Spleen (tissue), 11 donors: ENCODE data around the gene SMIM14. TPM values are rescaled to one million over a fixed set of nuclear protein-coding genes. Genes with fewer than 3 reads are reported as not detected.

ENCODE experiments used
- DNase-seq: peaks from one replicate; pipeline ENCODE4 v3.0.0-alpha.2; 2020
- H3K27ac ChIP-seq, 8 donors: fragments of 200-600 bp; sonication (generic) in 7 of 8; 1 replicate in 4 of 8; 2 replicates in 4 of 8; pipeline versions ENCODE4 v1.5.0 to v1.8.0; 2016 to 2021; ENCODE audit warnings: inconsistent platforms in 4 of 8, mild to moderate bottlenecking in 4 of 8, moderate library complexity in 1 of 8
- H3K27me3 ChIP-seq, 7 donors: fragments of 200-600 bp; sonication (generic) in 6 of 7; replicated peaks in 1 of 7; 1 replicate in 4 of 7; 2 replicates in 3 of 7; pipeline versions ENCODE4 v1.5.0 to v1.8.0; 2016 to 2021; ENCODE audit warnings: inconsistent platforms in 3 of 7, mild to moderate bottlenecking in 1 of 7
- H3K36me3 ChIP-seq, 6 donors: fragments of 200-600 bp; sonication (generic) in 5 of 6; 1 replicate in 4 of 6; 2 replicates in 2 of 6; pipeline versions ENCODE4 v1.5.0 to v1.8.0; 2016 to 2021; ENCODE audit warnings: inconsistent platforms in 2 of 6
- H3K4me1 ChIP-seq, 6 donors: fragments of 200-600 bp; sonication (generic) in 5 of 6; 1 replicate in 3 of 6; 2 replicates in 3 of 6; pipeline versions ENCODE4 v1.5.0 to v1.8.0; 2016 to 2021; ENCODE audit warnings: inconsistent platforms in 3 of 6
- H3K4me3 ChIP-seq, 8 donors: fragments of 200-600 bp; sonication (generic) in 7 of 8; 1 replicate in 4 of 8; 2 replicates in 4 of 8; pipeline versions ENCODE4 v1.5.0 to v1.8.0; 2016 to 2021; ENCODE audit warnings: inconsistent platforms in 4 of 8, mild to moderate bottlenecking in 4 of 8, moderate library complexity in 2 of 8
- H3K9me3 ChIP-seq, 8 donors: fragments of 200-600 bp; sonication (generic) in 7 of 8; 1 replicate in 4 of 8; 2 replicates in 4 of 8; pipeline versions ENCODE4 v1.5.0 to v1.8.0; 2016 to 2021; ENCODE audit warnings: inconsistent platforms in 4 of 8
- CTCF ChIP-seq, 11 experiments: fragments of 200-600 bp in 7 of 11; fragments of 450-650 bp in 4 of 11; sonication (generic) in 4 of 11; IDR thresholded peaks in 8 of 11; conservative IDR thresholded peaks in 3 of 11; 1 replicate in 7 of 11; 2 replicates in 4 of 11; pipeline versions ENCODE4 v1.4.0 to v1.8.0; 2016 to 2021; ENCODE audit warnings: antibody characterized with exemption in 11 of 11, inconsistent platforms in 4 of 11, mild to moderate bottlenecking in 1 of 11
- POLR2A ChIP-seq, 3 donors: fragments of 450-650 bp; IDR thresholded peaks; one replicate each; pipeline ENCODE4 v1.5.1; 2017; ENCODE audit warnings: antibody characterized with exemption in 3 of 3, mild to moderate bottlenecking in 1 of 3
- POLR2AphosphoS5 ChIP-seq, 3 donors: sonication (generic); formaldehyde crosslinking; IDR thresholded peaks; one replicate each; pipeline ENCODE4 v1.5.1; 2017; ENCODE audit warnings: antibody characterized with exemption in 3 of 3
- WGBS, 5 donors: extraction: QIAGEN DNeasy Blood & Tissue Kit in 3 of 5; methylation state at CpG; one replicate each; pipeline versions ENCODE4 v1.1.5 to v1.1.7; 2013 to 2018; 5-methylcytosine and 5-hydroxymethylcytosine counted together
- intact Hi-C: fragments of 100-400 bp; cut with DNase I; formaldehyde crosslinking; loops from one replicate; pipeline ENCODE4 v1.15.0; 2023; ENCODE audit warnings: low total_unique reads
- polyA plus RNA-seq, 3 donors: library from polyadenylated mRNA; stranded (reverse); fragments of 200-250 nt; gene quantifications; one replicate each; pipeline ENCODE4 v1.2.1, GENCODE V29; 2013
- total RNA-seq, 7 donors: library from RNA; depleted of rRNA in 3 of 7; stranded (reverse); fragments of >200 nt in 3 of 7; fragmentation: NEBNext Ultra II Directional in 4 of 7; extraction: Animal tissue kit (Norgen Biotek cat#: 25700) in 4 of 7; gene quantifications; one replicate each; pipeline versions ENCODE4 v1.1.0 to v1.2.1, GENCODE V29; 2016 to 2021
- donor health status: healthy with polysubstance abuse.
- donor health status: DM: no; HTN: no; CAD: no; lungs with moderate emphysema.
- donor health status: DM: no; HTN: no; CAD: no.
- donor health status: Bipolar disorder and iron deficiency.
- donor health status: healthy.
- donor health status: DM: no; HTN: no; CAD: no.
- donor health status: DM: yes; HTN: yes; CAD: no.

SMIM14 gene
- total and polyA plus RNA-seq, 10 donors = 33.4 to 111 (median 64.4) TPM

DNA sequence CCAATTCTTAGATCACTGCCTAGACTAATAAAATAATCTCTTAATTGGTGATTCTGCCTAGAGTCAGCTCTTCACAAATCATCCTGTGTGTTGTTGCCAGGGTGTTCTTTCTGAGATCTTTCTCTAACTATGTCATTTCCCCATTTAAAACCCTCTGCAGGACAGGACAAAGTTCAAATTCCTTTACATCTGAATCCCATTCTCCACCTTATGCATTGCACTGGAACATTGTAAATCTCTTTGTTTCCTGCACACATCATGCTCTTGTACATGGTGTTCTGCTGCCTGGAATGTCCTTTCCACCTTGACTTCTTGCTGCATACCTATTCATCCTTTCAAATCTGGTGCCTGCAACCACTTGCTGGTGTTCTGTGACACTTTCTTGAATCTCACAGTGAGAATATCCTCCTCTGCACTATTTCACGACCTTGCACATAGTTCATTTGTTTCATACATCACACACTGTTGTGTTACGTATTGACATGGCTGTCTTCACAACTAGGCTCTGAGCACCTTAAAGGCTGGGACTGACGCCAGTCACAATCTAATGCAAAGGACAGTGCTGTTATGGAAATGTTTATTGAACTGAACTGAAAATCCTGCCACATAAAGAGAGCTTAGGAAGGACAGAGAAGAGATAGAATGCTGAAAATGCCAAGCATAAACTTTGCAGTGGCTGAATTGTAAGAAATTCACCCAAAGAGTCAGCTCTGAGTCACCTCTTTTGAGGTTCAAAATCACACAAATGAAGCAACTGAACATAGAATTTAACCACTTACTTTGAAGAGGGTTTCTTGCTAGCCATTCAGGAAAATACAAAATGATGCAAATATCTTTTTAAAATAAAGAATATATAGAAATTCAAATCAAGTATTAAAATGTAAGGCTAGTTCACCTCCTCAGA is 26.4 kb upstream of the SMIM14 start:
- TF ChIP-seq POLR2A (IDR thresholded peaks at IDR 0.05) (no peak), CTCF (IDR thresholded peaks at IDR 0.05 in 8 of 11, conservative IDR thresholded peaks at IDR 0.05 in 3 of 11) (no peak), POLR2AphosphoS5 (IDR thresholded peaks at IDR 0.05) (no peak)
- 71 to 95% (median 87%) methylated on average over 3 of the region's 3 CpGs for WGBS, 5 donors
- intact Hi-C loops = no loop called here
- H3K27ac ChIP-seq = no peak overlapping the region
- DNase-seq = no peak
- H3K4me1 ChIP-seq = no peaks in the 10 kb centered on the region
- no peak overlapping the region for H3K4me3 ChIP-seq
- no peaks in the 10 kb centered on the region for H3K9me3 ChIP-seq
- no peaks in the 10 kb centered on the region for H3K36me3 ChIP-seq
- H3K27me3 ChIP-seq = no peaks in the 10 kb centered on the region

GRCh38 chr4:39662683-39663082 is 24.0 kb upstream of the SMIM14 start:
- H3K4me3 ChIP-seq = no peak overlapping the region
- H3K27ac ChIP-seq = no peak overlapping the region
- TF ChIP-seq CTCF (IDR thresholded peaks at IDR 0.05 in 8 of 11, conservative IDR thresholded peaks at IDR 0.05 in 3 of 11) (no peak), POLR2A (IDR thresholded peaks at IDR 0.05) (no peak), POLR2AphosphoS5 (IDR thresholded peaks at IDR 0.05) (no peak)
- 84 to 91% (median 86%) methylated on average over 7 of the region's 7 CpGs for WGBS, 5 donors
- DNase-seq = no peak
- no peaks in the 10 kb centered on the region for H3K36me3 ChIP-seq
- intact Hi-C loops = no loop called here
- no peaks in the 10 kb centered on the region for H3K27me3 ChIP-seq
- H3K9me3 ChIP-seq = no peaks in the 10 kb centered on the region
- peaks cover 0 to 9% (median 2%) of the 10 kb centered on the region in 6 donors for H3K4me1 ChIP-seq

DNA sequence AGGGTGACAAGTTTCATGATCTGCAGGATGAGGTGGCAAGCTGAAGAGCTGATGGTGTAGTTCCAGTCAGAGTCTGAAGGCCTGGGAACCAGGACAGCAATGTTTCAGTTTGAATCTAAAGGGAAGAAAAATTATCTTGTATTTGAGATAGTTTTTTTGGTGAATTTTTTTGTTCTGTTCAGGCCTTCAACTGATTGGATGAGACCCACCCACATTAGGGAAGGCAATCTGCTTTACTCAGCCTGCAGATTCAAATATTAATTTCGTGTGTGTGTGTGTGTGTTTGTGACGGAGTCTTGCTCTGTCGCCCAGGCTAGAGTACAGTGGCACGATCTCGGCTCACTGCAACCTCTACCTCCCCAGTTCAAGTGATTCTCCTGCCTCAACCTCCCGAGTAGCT is 22.1 kb upstream of the SMIM14 start:
- 90 to 96% (median 92%) methylated on average over 6 of the region's 6 CpGs for WGBS, 5 donors
- intact Hi-C loops = no loop called here
- Histone ChIP-seq H3K9me3 (no peaks in the 10 kb centered on the region), H3K4me3 (no peak overlapping the region), H3K27me3 (no peaks in the 10 kb centered on the region), H3K27ac (no peak overlapping the region), H3K4me1 (peaks cover 0 to 19% (median 4%) of the 10 kb centered on the region in 6 donors), H3K36me3 (no peaks in the 10 kb centered on the region)
- no peak for DNase-seq
- TF ChIP-seq CTCF (IDR thresholded peaks at IDR 0.05 in 8 of 11, conservative IDR thresholded peaks at IDR 0.05 in 3 of 11) = no peak
- TF ChIP-seq POLR2A (IDR thresholded peaks at IDR 0.05) = no peak
- TF ChIP-seq POLR2AphosphoS5 (IDR thresholded peaks at IDR 0.05) = no peak

DNA sequence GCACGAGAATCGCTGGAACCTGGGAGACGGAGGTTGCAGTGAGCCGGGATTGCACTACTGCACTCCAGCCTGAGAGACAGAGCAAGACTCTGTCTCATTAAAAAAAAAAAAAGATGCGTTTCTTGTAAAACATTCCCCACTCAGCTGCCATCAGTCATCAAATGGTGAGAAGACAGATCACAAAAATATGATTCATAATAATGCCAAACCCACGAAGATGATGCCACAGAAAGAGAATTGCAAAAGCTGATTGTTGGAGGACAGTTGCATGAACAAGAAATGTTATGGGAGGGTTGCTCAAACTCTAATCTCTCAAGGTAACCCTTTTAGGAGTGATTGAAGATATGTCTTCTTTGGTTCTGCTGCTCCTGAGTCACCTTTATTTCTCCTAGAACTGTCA is 21.4 kb upstream of the SMIM14 start:
- no peak for TF ChIP-seq CTCF (IDR thresholded peaks at IDR 0.05 in 8 of 11, conservative IDR thresholded peaks at IDR 0.05 in 3 of 11)
- no peak for TF ChIP-seq POLR2A (IDR thresholded peaks at IDR 0.05)
- TF ChIP-seq POLR2AphosphoS5 (IDR thresholded peaks at IDR 0.05) = no peak

More for the DNA sequence above, 21.4 kb upstream of the SMIM14 start:
- Histone ChIP-seq H3K9me3 (no peaks in the 10 kb centered on the region), H3K4me1 (peaks cover 0 to 19% (median 4%) of the 10 kb centered on the region in 6 donors), H3K36me3 (no peaks in the 10 kb centered on the region), H3K27ac (no peak overlapping the region), H3K27me3 (no peaks in the 10 kb centered on the region), H3K4me3 (no peak overlapping the region)
- DNase-seq = no peak
- 80 to 95% (median 84%) methylated on average over 6 of the region's 6 CpGs for WGBS, 5 donors
- intact Hi-C loops = no loop called here
